OCI-LY7 (cell line): Measurements from ENCODE around the gene MAPKAPK3. TPM values are rescaled to one million over a fixed set of nuclear protein-coding genes. Genes with fewer than 3 reads are reported as not detected.

Experiments used
- BruUV-seq: library from RNA; stranded (reverse); fragments of 400-500 nt; replicated peaks from 2 replicates; lab custom pipeline; 2021; lab: Mats Ljungman, UMichigan
- CTCF ChIA-PET: fragments of 300-600 bp; sonication (Branson Sonifier 250); formaldehyde crosslinking; loops from one replicate; lab custom pipeline; 2022; ENCODE audit warnings: antibody characterized with exemption; ENCODE audit not compliant: unreplicated experiment; lab: Charles Lee
- POLR2A ChIA-PET: fragments of 300-600 bp; sonication (Branson Sonifier 250); formaldehyde crosslinking; loops from one replicate; lab custom pipeline; 2022; ENCODE audit warnings: antibody characterized with exemption; lab: Charles Lee
- DNase-seq: peaks from one replicate; pipeline ENCODE4 v3.0.0-alpha.2; 2015; ENCODE audit warnings: low spot score
- H2AFZ ChIP-seq: fragments of 200-600 bp; sonication (generic), shearing (Covaris generic); 2 replicates; pipeline ENCODE4 v1.6.1; 2014; ENCODE audit warnings: mild to moderate bottlenecking, antibody characterized with exemption, low read length, moderate library complexity
- H3K27ac ChIP-seq: fragments of 200-600 bp; sonication (generic); 2 replicates; pipeline ENCODE4 v1.5.1; 2014; ENCODE audit warnings: mixed run types, low read depth, mild to moderate bottlenecking, moderate library complexity, low read length, inconsistent platforms; ENCODE audit not compliant: poor library complexity, severe bottlenecking
- H3K36me3 ChIP-seq: fragments of 200-600 bp; sonication (generic); 2 replicates; pipeline ENCODE4 v1.6.1; 2014; ENCODE audit warnings: mild to moderate bottlenecking, antibody characterized with exemption, low read length, moderate library complexity, mixed read lengths; ENCODE audit not compliant: insufficient read depth
- H3K4me1 ChIP-seq: fragments of 200-600 bp; sonication (generic); 2 replicates; pipeline ENCODE4 v1.5.1; 2014; ENCODE audit warnings: mild to moderate bottlenecking, low read length; ENCODE audit not compliant: insufficient read depth, poor library complexity, severe bottlenecking
- H3K4me2 ChIP-seq: fragments of 200-600 bp; sonication (generic); 2 replicates; pipeline ENCODE4 v1.6.1; 2014; ENCODE audit warnings: mild to moderate bottlenecking, low read length
- H3K4me3 ChIP-seq: fragments of 200-600 bp; sonication (generic); 2 replicates; pipeline ENCODE4 v1.5.1; 2014; ENCODE audit warnings: mild to moderate bottlenecking, low read depth, low read length; ENCODE audit not compliant: poor library complexity, severe bottlenecking
- H3K79me2 ChIP-seq: fragments of 200-600 bp; sonication (generic); 2 replicates; pipeline ENCODE4 v1.6.1; 2016; ENCODE audit warnings: low read depth, mild to moderate bottlenecking, low read length, moderate library complexity, mixed read lengths; ENCODE audit not compliant: insufficient read depth
- H3K9me2 ChIP-seq: fragments of 200-600 bp; sonication (generic); 2 replicates; pipeline ENCODE4 v1.6.1; 2016; ENCODE audit warnings: mild to moderate bottlenecking, low read length, mixed read lengths; ENCODE audit not compliant: insufficient read depth
- H3K9me3 ChIP-seq: fragments of 200-600 bp; sonication (generic); 2 replicates; pipeline ENCODE4 v1.6.1; 2014; ENCODE audit warnings: mild to moderate bottlenecking, mixed run types, low read length, mixed read lengths
- H4K20me1 ChIP-seq: fragments of 200-600 bp; sonication (generic); 2 replicates; pipeline ENCODE4 v1.6.1; 2014; ENCODE audit warnings: mild to moderate bottlenecking, antibody characterized with exemption, low read length, moderate library complexity, mixed read lengths; ENCODE audit not compliant: insufficient read depth
- EZH2phosphoT487 ChIP-seq: fragments of 200-600 bp; sonication (generic); IDR thresholded peaks from 2 replicates; pipeline ENCODE4 v1.6.1; 2018; ENCODE audit warnings: low read depth, borderline replicate concordance, mild to moderate bottlenecking, mixed run types, antibody characterized with exemption, low read length, moderate library complexity, mixed read lengths
- intact Hi-C: fragments of 100-400 bp; cut with micrococcal nuclease; formaldehyde crosslinking; loops from one replicate; pipeline ENCODE4 v1.10.0; 2022; ENCODE audit not compliant: unreplicated experiment
- total RNA-seq, 2 experiments: library from RNA; depleted of rRNA in 1 of 2; stranded (reverse); fragments of >200 nt in 1 of 2; shearing (Covaris generic) in 1 of 2; gene quantifications; 2 replicates each; pipeline ENCODE4 v1.2.3, GENCODE V29; 2014 to 2022
- TF ChIP-seq, protein P1 (sequence below): fragments of 200-600 bp; sonication (generic); conservative IDR thresholded peaks from 2 replicates; pipeline ENCODE4 v1.5.1; 2014; ENCODE audit warnings: mild to moderate bottlenecking, antibody characterized with exemption, low read length, moderate library complexity, mixed read lengths

The MAPKAPK3 gene
- total RNA-seq, 2 experiments from 2014 or later = 17.5 to 25.2 TPM

DNA sequence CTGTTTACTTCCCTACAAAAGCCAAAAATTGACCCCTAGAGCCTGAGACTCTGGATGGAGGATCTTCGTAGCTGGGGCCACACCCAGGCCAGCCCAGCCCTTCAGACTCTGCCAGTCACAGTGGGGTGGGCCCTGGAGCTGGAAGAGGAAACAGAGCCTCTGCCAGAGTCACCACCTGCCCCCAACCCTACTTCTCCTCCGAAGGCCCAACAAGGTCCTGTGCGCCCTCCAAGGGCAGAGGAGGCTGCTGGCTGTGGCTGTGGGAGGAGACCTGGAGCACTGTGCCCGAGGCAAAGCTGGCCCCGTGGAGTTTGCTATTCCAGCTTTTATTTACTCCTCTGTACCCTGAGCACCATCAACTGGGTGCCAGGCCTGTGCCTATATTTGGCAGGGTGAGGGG is 24.4 kb upstream of the MAPKAPK3 start:
- CTCF ChIA-PET = no interaction called here
- Histone ChIP-seq H3K79me2 (no peaks in the 10 kb centered on the region), H3K27ac (no peak overlapping the region), H3K4me3 (no peak overlapping the region), H3K36me3 (no peaks in the 10 kb centered on the region), H4K20me1 (no peaks in the 10 kb centered on the region), H3K9me2 (no peaks in the 10 kb centered on the region), H3K4me1 (peaks cover 10% of the 10 kb centered on the region), H3K4me2 (no peak overlapping the region), H2AFZ (no peak overlapping the region), H3K9me3 (no peaks in the 10 kb centered on the region)
- DNase-seq = no peak
- POLR2A ChIA-PET = interaction anchor here (0.7 kb wide), 1 partner anchor 89 kb away, joined by 3 read pairs; no protein-coding TSS in a partner anchor
- intact Hi-C loops = no loop called here
- TF ChIP-seq, protein P1, sequence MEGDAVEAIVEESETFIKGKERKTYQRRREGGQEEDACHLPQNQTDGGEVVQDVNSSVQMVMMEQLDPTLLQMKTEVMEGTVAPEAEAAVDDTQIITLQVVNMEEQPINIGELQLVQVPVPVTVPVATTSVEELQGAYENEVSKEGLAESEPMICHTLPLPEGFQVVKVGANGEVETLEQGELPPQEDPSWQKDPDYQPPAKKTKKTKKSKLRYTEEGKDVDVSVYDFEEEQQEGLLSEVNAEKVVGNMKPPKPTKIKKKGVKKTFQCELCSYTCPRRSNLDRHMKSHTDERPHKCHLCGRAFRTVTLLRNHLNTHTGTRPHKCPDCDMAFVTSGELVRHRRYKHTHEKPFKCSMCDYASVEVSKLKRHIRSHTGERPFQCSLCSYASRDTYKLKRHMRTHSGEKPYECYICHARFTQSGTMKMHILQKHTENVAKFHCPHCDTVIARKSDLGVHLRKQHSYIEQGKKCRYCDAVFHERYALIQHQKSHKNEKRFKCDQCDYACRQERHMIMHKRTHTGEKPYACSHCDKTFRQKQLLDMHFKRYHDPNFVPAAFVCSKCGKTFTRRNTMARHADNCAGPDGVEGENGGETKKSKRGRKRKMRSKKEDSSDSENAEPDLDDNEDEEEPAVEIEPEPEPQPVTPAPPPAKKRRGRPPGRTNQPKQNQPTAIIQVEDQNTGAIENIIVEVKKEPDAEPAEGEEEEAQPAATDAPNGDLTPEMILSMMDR = no peak
- no peak for TF ChIP-seq EZH2phosphoT487
- no TSS peak for BruUV-seq

DNA sequence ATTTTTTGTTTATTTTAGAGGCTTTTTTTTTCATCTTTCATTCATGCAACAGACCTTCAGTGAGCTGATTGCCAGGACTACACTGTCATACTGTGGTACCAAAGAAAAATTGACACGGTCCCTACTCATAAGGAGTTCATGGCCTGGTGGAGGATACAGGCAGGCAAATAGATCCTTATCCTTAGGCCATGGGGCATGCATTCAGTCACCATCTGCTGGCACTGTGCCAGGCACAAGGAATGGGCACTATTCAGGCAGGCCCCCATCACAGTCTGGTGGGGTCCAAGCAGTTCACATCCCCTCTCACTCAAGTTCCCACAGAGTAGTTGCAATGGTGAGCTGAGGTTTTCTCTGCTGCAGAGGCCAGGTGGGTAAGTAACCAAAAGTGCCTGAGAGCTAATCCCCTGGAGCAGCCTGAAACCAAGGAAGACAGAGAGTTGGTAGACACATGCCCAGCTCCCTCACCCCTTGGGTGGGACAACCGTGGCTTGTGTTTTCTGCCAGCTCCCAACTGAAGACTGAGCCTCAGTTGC is 22.6 kb upstream of the MAPKAPK3 start:
- intact Hi-C loops = no loop called here
- POLR2A ChIA-PET = interaction anchor here (0.7 kb wide), 2 partner anchors 48 to 213 kb away, joined by 3 to 4 read pairs; no protein-coding TSS in a partner anchor
- CTCF ChIA-PET = no interaction called here
- BruUV-seq = no TSS peak
- Histone ChIP-seq H3K4me1 (peaks cover 10% of the 10 kb centered on the region), H2AFZ (no peak overlapping the region), H3K9me2 (no peaks in the 10 kb centered on the region), H3K27ac (no peak overlapping the region), H3K9me3 (no peaks in the 10 kb centered on the region), H4K20me1 (no peaks in the 10 kb centered on the region), H3K4me3 (no peak overlapping the region), H3K4me2 (no peak overlapping the region), H3K36me3 (no peaks in the 10 kb centered on the region), H3K79me2 (no peaks in the 10 kb centered on the region)
- TF ChIP-seq, protein P1 = no peak
- TF ChIP-seq EZH2phosphoT487 = no peak
- no peak for DNase-seq

DNA sequence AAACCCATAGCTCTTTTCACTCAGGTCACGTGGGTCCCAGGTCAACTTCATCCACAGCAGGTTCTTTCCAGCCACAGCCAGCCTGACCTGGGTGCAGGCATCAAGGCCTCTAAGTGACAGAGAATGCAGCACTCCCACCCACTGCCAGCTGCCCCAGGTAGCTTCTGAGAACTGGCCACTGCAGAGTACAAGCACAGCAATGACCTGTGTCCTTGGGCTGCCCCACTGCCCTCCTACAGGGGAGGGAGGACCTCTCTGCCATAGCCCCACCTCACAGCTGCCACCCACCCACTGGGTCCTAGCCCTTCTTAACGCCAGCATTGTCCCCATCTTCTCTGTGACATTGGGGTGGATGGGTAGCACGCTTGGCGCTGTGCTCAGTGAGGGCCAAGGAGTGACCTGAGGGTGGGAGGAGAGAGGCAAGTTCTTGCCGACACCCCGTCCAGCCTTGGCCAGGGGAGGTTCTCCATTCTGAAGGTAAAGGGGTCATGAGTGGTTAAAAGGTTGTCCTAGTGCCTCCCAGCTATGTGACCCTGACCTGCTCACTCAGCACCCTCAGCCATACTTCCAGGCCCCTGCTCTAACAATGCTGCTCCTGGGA is 17.7 kb upstream of the MAPKAPK3 start:
- CTCF ChIA-PET = no interaction called here
- no peak overlapping the region for H3K4me3 ChIP-seq
- H3K27ac ChIP-seq = no peak overlapping the region
- no peaks in the 10 kb centered on the region for H3K9me2 ChIP-seq
- H3K4me1 ChIP-seq = no peaks in the 10 kb centered on the region
- POLR2A ChIA-PET = no interaction called here
- intact Hi-C loops = no loop called here
- H3K36me3 ChIP-seq = no peaks in the 10 kb centered on the region
- no peak for DNase-seq
- H3K9me3 ChIP-seq = no peaks in the 10 kb centered on the region
- no peaks in the 10 kb centered on the region for H3K79me2 ChIP-seq
- H2AFZ ChIP-seq = no peak overlapping the region
- no peak for TF ChIP-seq EZH2phosphoT487
- TF ChIP-seq, protein P1 = no peak
- no peak overlapping the region for H3K4me2 ChIP-seq
- H4K20me1 ChIP-seq = no peaks in the 10 kb centered on the region
- BruUV-seq = no TSS peak
